HG03175 (cell line): ENCODE results near the gene SOBP.

Experiments used
- ATAC-seq: cut with Tn5 transposase; IDR thresholded peaks from one replicate; pipeline ENCODE4 v1.9.1; 2021; ENCODE audit warnings: mild to moderate bottlenecking, moderate library complexity; ENCODE audit not compliant: unreplicated experiment

SOBP gene

GRCh38 chr6:107708435-107708834 lies 218.5 kb downstream of the SOBP start:
- no peak for ATAC-seq

DNA sequence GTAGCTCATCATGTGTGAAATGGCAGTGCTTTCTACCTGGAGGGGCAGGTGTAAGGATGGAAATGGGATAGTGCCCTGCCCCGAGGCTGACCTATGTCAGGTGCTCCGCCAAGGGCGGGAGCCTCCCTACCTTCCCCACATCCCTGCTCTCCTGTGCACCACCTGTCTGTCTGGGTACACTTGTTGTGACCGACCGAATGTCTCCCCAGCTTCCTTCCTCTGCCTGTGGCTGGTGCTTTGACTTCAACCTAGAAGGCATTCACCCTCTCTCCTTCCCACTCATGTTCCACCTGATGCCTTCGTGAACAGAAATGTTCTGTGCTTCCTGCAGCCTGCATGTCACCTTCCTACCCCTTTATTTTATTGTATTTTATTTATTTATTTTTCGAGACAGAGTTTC lies 219.4 kb downstream of the SOBP start:
- ATAC-seq, result no peak
